ENCODE measurements around the gene RBM15. TPM values are rescaled to one million over a fixed set of nuclear protein-coding genes. Genes with fewer than 3 reads are reported as not detected.

Gene RBM15
- total RNA-seq, 1 experiment from 2014 or later, result 36.1 TPM

DNA sequence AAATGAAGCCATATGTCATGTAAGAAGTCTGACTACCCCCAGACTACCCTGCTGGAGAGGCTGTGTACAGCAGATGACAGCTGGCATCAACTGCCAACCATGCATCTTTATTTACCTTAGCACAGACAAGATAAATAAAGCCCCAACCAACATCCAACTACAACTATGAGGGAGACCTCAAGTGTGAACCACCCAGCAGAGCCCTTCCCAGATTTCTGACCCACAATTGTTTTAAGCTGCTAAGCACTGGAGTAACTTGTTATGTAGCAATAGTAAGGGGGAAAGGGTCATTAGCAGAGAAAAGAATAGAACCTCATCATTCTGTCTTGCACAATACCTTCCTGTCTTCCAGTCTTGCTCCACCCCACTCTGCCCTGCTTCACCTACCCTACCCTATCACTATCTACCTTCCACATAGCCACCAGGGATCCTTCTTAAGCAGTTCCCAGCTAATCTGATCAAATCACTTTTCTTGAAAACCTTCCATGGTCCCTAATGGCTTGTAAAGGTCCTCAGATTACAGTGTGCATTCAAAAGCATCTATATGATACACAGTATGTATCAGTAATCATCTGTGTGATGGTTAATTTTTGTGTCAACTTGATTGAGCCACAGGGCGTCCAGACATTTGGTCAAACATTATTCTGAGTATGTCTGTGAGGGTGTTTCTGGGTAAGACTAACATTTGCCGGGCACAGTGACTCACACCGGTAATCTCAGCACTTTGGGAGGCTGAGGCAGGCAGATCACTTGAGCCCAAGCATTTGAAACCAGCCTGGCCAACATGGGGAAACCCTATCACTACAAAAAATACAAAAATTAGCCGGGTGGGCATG, 19.6 kb upstream of the RBM15 start:
- peaks cover 9% of the 10 kb centered on the region for H3K9me3 Mint-ChIP-seq (ENCODE audit: unreplicated experiment)
- H3K36me3 ChIP-seq (ENCODE audit: control insufficient read depth, insufficient read depth, low read length), result no peaks in the 10 kb centered on the region
- no peak for DNase-seq
- TF ChIP-seq, protein P1, sequence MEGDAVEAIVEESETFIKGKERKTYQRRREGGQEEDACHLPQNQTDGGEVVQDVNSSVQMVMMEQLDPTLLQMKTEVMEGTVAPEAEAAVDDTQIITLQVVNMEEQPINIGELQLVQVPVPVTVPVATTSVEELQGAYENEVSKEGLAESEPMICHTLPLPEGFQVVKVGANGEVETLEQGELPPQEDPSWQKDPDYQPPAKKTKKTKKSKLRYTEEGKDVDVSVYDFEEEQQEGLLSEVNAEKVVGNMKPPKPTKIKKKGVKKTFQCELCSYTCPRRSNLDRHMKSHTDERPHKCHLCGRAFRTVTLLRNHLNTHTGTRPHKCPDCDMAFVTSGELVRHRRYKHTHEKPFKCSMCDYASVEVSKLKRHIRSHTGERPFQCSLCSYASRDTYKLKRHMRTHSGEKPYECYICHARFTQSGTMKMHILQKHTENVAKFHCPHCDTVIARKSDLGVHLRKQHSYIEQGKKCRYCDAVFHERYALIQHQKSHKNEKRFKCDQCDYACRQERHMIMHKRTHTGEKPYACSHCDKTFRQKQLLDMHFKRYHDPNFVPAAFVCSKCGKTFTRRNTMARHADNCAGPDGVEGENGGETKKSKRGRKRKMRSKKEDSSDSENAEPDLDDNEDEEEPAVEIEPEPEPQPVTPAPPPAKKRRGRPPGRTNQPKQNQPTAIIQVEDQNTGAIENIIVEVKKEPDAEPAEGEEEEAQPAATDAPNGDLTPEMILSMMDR (IDR thresholded peaks at IDR 0.05; ENCODE audit: insufficient read depth in 1 of 2, low read depth in 1 of 2, low read length in 1 of 2, severe bottlenecking in 1 of 2, unreplicated experiment in 1 of 2), result no peak
- H3K27ac Mint-ChIP-seq (ENCODE audit: unreplicated experiment), result no peak overlapping the region
- peaks cover 4% of the 10 kb centered on the region for H3K4me1 Mint-ChIP-seq (ENCODE audit: low read depth, unreplicated experiment)
- no peaks in the 10 kb centered on the region for H3K27me3 ChIP-seq (replicated peaks; ENCODE audit: control insufficient read depth, insufficient read depth, low read length)
- no peaks in the 10 kb centered on the region for H3K27me3 Mint-ChIP-seq (ENCODE audit: insufficient read depth, unreplicated experiment)
- H3K4me3 Mint-ChIP-seq (ENCODE audit: unreplicated experiment), result no peak overlapping the region
- ChIA-PET CTCF (no interaction called here), POLR2A (no interaction called here)
- H3K9me3 ChIP-seq, result no peaks in the 10 kb centered on the region
- no TSS peak for BruUV-seq (replicated peaks)
- peaks cover 6% of the 10 kb centered on the region for H3K4me1 ChIP-seq
- intact Hi-C loops (cut with micrococcal nuclease; ENCODE audit: unreplicated experiment), result no loop called here
- no peaks in the 10 kb centered on the region for H3K36me3 Mint-ChIP-seq (ENCODE audit: insufficient read depth, unreplicated experiment)
- no peak overlapping the region for H3K4me3 ChIP-seq (ENCODE audit: low read depth, low read length)

DNA sequence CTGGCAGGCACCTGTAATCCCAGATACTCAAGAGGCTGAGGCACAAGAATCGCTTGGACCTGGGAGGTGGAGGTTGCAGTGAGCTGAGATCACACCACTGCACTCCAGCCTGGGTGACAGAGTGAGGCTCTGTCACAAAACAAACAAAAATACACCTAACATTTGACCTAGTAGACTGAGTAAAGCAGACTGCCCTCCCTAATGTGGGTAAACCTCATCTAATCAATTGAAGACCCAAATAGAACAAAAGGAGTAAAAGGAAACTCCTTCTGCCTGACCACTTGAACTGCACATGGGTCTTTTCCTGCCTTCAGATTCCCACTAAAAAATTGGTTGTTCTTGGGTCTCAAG, 19.0 kb upstream of the RBM15 start:
- H3K4me3 ChIP-seq (ENCODE audit: low read depth, low read length), result no peak overlapping the region
- H3K27me3 ChIP-seq (replicated peaks; ENCODE audit: control insufficient read depth, insufficient read depth, low read length), result no peaks in the 10 kb centered on the region
- H3K9me3 ChIP-seq, result no peaks in the 10 kb centered on the region
- ChIA-PET POLR2A (no interaction called here), CTCF (no interaction called here)
- Mint-ChIP-seq H3K9me3 (ENCODE audit: unreplicated experiment) (peaks cover 9% of the 10 kb centered on the region), H3K27ac (ENCODE audit: unreplicated experiment) (no peak overlapping the region), H3K36me3 (ENCODE audit: insufficient read depth, unreplicated experiment) (no peaks in the 10 kb centered on the region), H3K4me1 (ENCODE audit: low read depth, unreplicated experiment) (peaks cover 7% of the 10 kb centered on the region), H3K4me3 (ENCODE audit: unreplicated experiment) (no peak overlapping the region), H3K27me3 (ENCODE audit: insufficient read depth, unreplicated experiment) (no peaks in the 10 kb centered on the region)
- no peaks in the 10 kb centered on the region for H3K36me3 ChIP-seq (ENCODE audit: control insufficient read depth, insufficient read depth, low read length)
- H3K4me1 ChIP-seq, result peaks cover 7% of the 10 kb centered on the region
- TF ChIP-seq, protein P1 (IDR thresholded peaks at IDR 0.05; ENCODE audit: insufficient read depth in 1 of 2, low read depth in 1 of 2, low read length in 1 of 2, severe bottlenecking in 1 of 2, unreplicated experiment in 1 of 2), result no peak
- BruUV-seq (replicated peaks), result no TSS peak
- intact Hi-C loops (cut with micrococcal nuclease; ENCODE audit: unreplicated experiment), result no loop called here
- no peak for DNase-seq

DNA sequence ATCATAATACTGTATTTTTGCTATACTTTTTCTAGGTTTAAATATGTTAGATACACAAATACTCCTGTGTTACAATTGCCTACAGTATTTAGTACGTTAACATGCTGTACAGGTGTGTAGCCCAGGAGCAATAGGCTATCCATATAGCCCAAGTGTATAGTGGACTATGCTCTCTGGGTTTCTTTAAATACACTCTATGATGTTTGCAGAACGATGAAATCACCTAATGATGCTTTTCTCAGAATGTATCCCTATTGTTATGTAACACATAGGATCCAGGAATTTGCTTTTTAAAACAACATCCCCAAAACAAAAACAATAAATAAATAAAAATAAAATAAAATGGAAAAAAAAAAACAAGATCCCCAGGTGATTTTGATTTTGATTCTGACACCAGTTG, 18.1 kb upstream of the RBM15 start:
- Histone ChIP-seq H3K9me3 (no peaks in the 10 kb centered on the region), H3K27me3 (replicated peaks; ENCODE audit: control insufficient read depth, insufficient read depth, low read length) (no peaks in the 10 kb centered on the region), H3K36me3 (ENCODE audit: control insufficient read depth, insufficient read depth, low read length) (no peaks in the 10 kb centered on the region), H3K4me3 (ENCODE audit: low read depth, low read length) (no peak overlapping the region), H3K4me1 (peaks cover 7% of the 10 kb centered on the region)
- Mint-ChIP-seq H3K4me3 (ENCODE audit: unreplicated experiment) (no peak overlapping the region), H3K36me3 (ENCODE audit: insufficient read depth, unreplicated experiment) (no peaks in the 10 kb centered on the region), H3K4me1 (ENCODE audit: low read depth, unreplicated experiment) (peaks cover 7% of the 10 kb centered on the region), H3K27me3 (ENCODE audit: insufficient read depth, unreplicated experiment) (no peaks in the 10 kb centered on the region), H3K27ac (ENCODE audit: unreplicated experiment) (no peak overlapping the region), H3K9me3 (ENCODE audit: unreplicated experiment) (peaks cover 9% of the 10 kb centered on the region)
- ChIA-PET CTCF (no interaction called here), POLR2A (no interaction called here)
- intact Hi-C loops (cut with micrococcal nuclease; ENCODE audit: unreplicated experiment), result no loop called here
- TF ChIP-seq, protein P1 (IDR thresholded peaks at IDR 0.05; ENCODE audit: insufficient read depth in 1 of 2, low read depth in 1 of 2, low read length in 1 of 2, severe bottlenecking in 1 of 2, unreplicated experiment in 1 of 2), result no peak
- no TSS peak for BruUV-seq (replicated peaks)
- no peak for DNase-seq
